ENCODE measurements around the gene KIAA1755. TPM values are rescaled to one million over a fixed set of nuclear protein-coding genes. Genes with fewer than 3 reads are reported as not detected.
A peak's percentile ranks its signal among the peaks of the same experiment; 100 is the strongest.

The KIAA1755 gene
- total RNA-seq, 1 donor from 2014 or later = not detected

DNA sequence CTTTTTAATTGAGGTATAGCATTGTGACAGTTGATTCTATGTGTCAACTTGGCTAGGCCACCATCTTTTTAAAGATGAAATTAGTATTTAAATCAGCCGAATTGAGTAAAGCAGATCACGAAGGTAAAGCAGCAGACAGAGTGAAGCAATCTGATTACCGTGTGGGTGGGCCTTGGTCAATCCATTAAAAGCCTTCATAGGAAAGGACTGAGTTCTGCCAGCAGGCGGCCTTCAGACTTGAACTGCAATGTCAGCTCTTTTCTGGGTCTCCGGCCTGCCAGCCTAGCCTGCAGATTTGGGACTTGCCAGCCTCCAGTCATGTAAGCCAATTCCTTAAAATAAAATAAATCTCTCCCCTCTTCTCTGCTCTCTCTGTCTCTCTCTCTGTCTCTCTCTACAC, 73.0 kb downstream of the KIAA1755 start:
- DNase-seq (no peak), ATAC-seq (ENCODE audit: low read depth) (no peak)
- intact Hi-C loops (cut with micrococcal nuclease) = no loop called here
- H3K4me3 Mint-ChIP-seq = no peak overlapping the region
- no peaks in the 10 kb centered on the region for H3K36me3 Mint-ChIP-seq (ENCODE audit: low read depth)
- ChIA-PET CTCF (no interaction called here), POLR2A (interaction anchor here (0.7 kb wide), 1 partner anchor 106 kb away, joined by 3 read pairs; no protein-coding TSS in a partner anchor)
- TF ChIP-seq, protein P1, sequence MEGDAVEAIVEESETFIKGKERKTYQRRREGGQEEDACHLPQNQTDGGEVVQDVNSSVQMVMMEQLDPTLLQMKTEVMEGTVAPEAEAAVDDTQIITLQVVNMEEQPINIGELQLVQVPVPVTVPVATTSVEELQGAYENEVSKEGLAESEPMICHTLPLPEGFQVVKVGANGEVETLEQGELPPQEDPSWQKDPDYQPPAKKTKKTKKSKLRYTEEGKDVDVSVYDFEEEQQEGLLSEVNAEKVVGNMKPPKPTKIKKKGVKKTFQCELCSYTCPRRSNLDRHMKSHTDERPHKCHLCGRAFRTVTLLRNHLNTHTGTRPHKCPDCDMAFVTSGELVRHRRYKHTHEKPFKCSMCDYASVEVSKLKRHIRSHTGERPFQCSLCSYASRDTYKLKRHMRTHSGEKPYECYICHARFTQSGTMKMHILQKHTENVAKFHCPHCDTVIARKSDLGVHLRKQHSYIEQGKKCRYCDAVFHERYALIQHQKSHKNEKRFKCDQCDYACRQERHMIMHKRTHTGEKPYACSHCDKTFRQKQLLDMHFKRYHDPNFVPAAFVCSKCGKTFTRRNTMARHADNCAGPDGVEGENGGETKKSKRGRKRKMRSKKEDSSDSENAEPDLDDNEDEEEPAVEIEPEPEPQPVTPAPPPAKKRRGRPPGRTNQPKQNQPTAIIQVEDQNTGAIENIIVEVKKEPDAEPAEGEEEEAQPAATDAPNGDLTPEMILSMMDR (IDR thresholded peaks at IDR 0.05) = no peak
- H3K27me3 Mint-ChIP-seq = peaks cover 6% of the 10 kb centered on the region
- H3K4me1 Mint-ChIP-seq = no peaks in the 10 kb centered on the region
- H3K9me3 Mint-ChIP-seq = no peaks in the 10 kb centered on the region
- H3K27ac Mint-ChIP-seq = no peak overlapping the region

DNA sequence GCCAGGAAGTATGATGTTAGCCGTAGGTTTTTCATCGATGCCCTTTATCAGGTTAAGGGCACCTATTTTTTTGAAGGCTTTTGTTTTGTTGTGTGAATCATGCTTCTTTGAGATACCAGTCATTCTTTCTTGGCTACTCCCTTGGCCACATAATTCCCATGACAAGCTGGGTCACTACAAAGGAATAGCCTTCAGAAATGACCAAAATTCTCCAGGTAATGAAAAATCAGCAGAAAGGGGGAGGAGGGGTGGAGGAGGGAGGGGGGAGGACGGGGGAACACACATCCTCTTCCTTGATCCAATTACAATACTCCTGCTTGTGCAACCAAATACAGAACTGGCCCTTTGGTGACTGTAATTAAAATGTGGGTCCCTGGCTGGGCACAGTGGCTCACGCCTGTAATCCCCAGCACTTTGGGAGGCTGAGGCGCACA, 73.7 kb downstream of the KIAA1755 start:
- DNase-seq = no peak
- no peaks in the 10 kb centered on the region for H3K9me3 Mint-ChIP-seq
- no peak for ATAC-seq (ENCODE audit: low read depth)
- POLR2A ChIA-PET = no interaction called here
- no peaks in the 10 kb centered on the region for H3K36me3 Mint-ChIP-seq (ENCODE audit: low read depth)
- intact Hi-C loops (cut with micrococcal nuclease) = no loop called here
- peaks cover 6% of the 10 kb centered on the region for H3K27me3 Mint-ChIP-seq
- CTCF ChIA-PET = no interaction called here
- H3K27ac Mint-ChIP-seq = no peak overlapping the region
- TF ChIP-seq, protein P1 (IDR thresholded peaks at IDR 0.05) = no peak
- H3K4me1 Mint-ChIP-seq = no peaks in the 10 kb centered on the region
- no peak overlapping the region for H3K4me3 Mint-ChIP-seq

DNA sequence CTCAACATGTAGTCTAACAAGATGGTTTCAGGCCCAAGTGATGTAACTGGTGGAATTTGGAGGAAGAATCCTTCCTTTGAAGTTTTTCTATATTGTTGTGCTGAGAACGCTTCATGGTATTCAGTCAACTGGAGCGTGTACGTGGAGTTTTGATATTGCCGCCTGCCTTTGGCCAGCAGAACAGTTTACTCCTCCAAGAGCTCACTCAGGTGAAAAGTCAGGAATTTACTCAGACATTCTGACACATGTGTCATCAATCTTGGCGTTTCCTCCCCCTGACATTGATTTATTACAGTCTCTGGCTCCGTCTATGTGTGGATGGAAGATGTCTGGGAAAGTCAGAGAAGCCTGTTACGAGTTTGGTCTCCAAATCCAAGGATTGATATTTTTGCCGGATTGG, 76.4 kb downstream of the KIAA1755 start:
- Mint-ChIP-seq H3K27ac (no peak overlapping the region), H3K27me3 (peaks cover 10% of the 10 kb centered on the region), H3K4me1 (peaks cover 5% of the 10 kb centered on the region), H3K36me3 (ENCODE audit: low read depth) (no peaks in the 10 kb centered on the region), H3K4me3 (no peak overlapping the region), H3K9me3 (no peaks in the 10 kb centered on the region)
- ATAC-seq (ENCODE audit: low read depth) (no peak), DNase-seq (no peak)
- TF ChIP-seq, protein P1 (IDR thresholded peaks at IDR 0.05) = no peak
- intact Hi-C loops (cut with micrococcal nuclease) = no loop called here
- CTCF ChIA-PET = no interaction called here
- POLR2A ChIA-PET = no interaction called here

DNA sequence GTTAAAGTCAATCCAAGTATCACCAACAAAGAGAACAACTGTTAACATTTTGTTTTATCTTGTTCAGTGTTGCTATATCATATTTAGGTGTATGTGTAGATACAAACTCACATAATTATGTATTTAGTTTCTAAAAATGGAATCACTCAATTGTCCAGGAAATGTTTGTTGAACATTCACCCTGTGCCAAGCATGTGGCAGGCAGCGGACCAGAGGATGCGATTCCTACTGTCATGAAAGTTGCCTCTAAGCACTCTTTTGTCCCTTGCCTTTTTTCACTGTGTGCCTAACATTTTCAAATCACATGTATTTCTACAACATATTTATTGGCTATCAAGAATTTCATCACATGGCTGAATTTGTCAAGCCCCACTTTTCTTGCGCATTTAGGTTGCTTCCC, 78.6 kb downstream of the KIAA1755 start:
- ChIA-PET POLR2A (no interaction called here), CTCF (no interaction called here)
- ATAC-seq (ENCODE audit: low read depth) (no peak), DNase-seq (no peak)
- intact Hi-C loops (cut with micrococcal nuclease) = no loop called here
- TF ChIP-seq, protein P1 (IDR thresholded peaks at IDR 0.05) = no peak
- Mint-ChIP-seq H3K36me3 (ENCODE audit: low read depth) (no peaks in the 10 kb centered on the region), H3K27ac (no peak overlapping the region), H3K27me3 (peaks cover 20% of the 10 kb centered on the region), H3K9me3 (no peaks in the 10 kb centered on the region), H3K4me1 (peaks cover 5% of the 10 kb centered on the region), H3K4me3 (no peak overlapping the region)

DNA sequence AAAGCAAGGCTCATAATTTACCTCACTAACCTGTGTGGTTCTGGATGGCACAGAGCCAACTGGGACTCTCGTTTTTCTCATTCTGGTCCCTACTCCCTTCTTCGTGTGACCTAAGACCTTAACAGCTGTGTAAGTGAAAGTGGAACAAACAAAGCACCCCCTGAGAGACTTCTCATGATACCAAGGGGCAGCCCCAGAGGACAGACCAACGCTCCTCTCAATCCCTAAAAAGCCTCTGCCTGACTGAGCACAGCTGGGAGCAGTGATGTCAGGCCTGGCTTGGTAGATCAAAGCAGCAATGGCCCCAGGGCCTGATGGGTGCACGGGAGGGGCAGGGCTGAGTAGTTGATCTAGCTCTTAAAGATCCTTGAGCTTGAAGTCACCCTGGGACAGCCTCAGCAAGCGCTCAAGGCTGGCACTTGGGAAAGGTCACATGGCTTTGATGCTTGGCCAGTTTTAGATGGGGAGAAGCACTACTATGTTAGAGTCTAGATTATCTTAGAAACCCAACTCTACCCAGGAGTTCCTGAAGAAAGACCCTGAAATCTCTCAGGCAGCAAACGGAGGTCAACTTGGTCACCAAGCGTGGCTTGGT, 79.2 kb downstream of the KIAA1755 start:
- no peak overlapping the region for H3K4me3 Mint-ChIP-seq
- TF ChIP-seq, protein P1 (IDR thresholded peaks at IDR 0.05) = no peak
- no peak overlapping the region for H3K27ac Mint-ChIP-seq
- ATAC-seq (ENCODE audit: low read depth) = peak; percentile 57
- peaks cover 21% of the 10 kb centered on the region for H3K27me3 Mint-ChIP-seq
- DNase-seq = no peak
- H3K36me3 Mint-ChIP-seq (ENCODE audit: low read depth) = no peaks in the 10 kb centered on the region
- peaks cover 5% of the 10 kb centered on the region for H3K4me1 Mint-ChIP-seq
- POLR2A ChIA-PET = no interaction called here
- no peaks in the 10 kb centered on the region for H3K9me3 Mint-ChIP-seq
- intact Hi-C loops (cut with micrococcal nuclease) = no loop called here
- CTCF ChIA-PET = no interaction called here

All from activated B cell treated with CpG ODN at 0.5 μM for 24 hours (primary cell).